ENCODE data around the gene CPB2.

CPB2 gene

GRCh38 chr13:46097015-46097414 is 7.8 kb downstream of the CPB2 start:
- no peak for TF ChIP-seq CTCF (IDR thresholded peaks at IDR 0.05; ENCODE audit: low read depth, low read length, missing control alignments)
- no peak for DNase-seq (ENCODE audit: low read depth)
- in situ Hi-C loops (cut with HindIII; ENCODE audit: low sequenced_read_pairs), result no loop called here
- no peak overlapping the region for H3K4me3 ChIP-seq (ENCODE audit: low read depth, low read length)

DNA sequence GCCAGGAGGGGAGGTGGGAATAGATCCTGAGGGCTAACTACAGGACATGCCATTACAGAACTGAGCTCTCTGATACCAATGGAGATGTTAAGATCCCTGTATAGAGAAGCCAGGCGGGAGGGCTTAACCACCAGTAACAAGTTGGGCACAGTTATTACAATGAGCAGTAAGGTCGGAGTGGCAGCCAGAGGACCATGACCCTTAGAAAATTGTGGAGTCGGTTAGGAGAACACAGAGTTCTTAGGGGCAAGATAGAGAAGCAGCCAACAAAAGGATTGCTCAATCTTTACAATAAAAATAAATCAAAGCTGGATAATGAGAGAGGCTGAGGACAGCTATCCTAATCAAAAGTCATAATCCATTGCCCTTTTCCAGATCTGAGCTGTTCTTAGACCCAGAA is 10.4 kb downstream of the CPB2 start:
- in situ Hi-C loops (cut with HindIII; ENCODE audit: low sequenced_read_pairs), result no loop called here

DNA sequence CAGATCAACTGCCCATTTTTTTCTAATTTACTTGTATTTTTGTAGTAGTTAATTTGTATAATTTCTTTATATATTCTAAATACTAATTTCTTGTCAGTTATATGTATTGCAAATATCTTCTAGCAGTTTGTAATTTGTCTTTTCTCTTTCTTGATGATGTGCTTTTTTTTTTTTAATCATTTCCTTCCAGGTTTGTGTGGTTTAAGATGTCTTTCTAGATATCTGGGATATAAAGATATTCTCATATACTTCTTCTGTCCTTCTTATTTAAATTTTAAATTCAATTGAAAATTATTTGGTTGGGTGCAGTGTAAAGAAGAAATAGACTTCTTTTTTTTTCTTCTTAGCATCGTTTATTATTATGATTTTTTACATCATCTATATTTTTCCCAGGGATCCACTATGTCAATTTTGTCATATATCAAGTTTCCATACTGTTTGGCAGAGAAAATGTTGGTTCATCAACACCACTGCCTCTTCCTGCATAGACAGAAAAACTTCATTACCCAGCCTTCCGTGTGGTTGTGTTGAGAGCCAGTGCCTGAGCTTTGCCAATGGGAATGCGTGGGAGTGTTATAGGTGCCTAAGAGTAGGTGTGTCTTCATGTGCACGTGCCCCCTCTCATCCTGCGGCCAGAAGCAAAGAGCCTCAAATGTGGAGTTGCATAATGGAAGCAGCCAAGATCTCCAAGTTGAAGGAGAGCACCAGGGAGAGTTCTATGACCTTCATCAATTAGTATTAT is 15.8 kb downstream of the CPB2 start:
- no peak for DNase-seq (ENCODE audit: low read depth)
- H3K4me3 ChIP-seq (ENCODE audit: low read depth, low read length), result no peak overlapping the region
- TF ChIP-seq CTCF (IDR thresholded peaks at IDR 0.05; ENCODE audit: low read depth, low read length, missing control alignments), result no peak
- in situ Hi-C loops (cut with HindIII; ENCODE audit: low sequenced_read_pairs), result no loop called here

More for the DNA sequence above, 10.4 kb downstream of the CPB2 start:
- no peak for DNase-seq (ENCODE audit: low read depth)
- TF ChIP-seq CTCF (IDR thresholded peaks at IDR 0.05; ENCODE audit: low read depth, low read length, missing control alignments), result no peak
- no peak overlapping the region for H3K4me3 ChIP-seq (ENCODE audit: low read depth, low read length)

GRCh38 chr13:46087481-46087880 is 17.4 kb downstream of the CPB2 start:
- in situ Hi-C loops (cut with HindIII; ENCODE audit: low sequenced_read_pairs), result no loop called here
- DNase-seq (ENCODE audit: low read depth), result no peak
- no peak for TF ChIP-seq CTCF (IDR thresholded peaks at IDR 0.05; ENCODE audit: low read depth, low read length, missing control alignments)

GRCh38 chr13:46086985-46087384 is 17.8 kb downstream of the CPB2 start:
- H3K4me3 ChIP-seq (ENCODE audit: low read depth, low read length), result no peak overlapping the region
- no peak for TF ChIP-seq CTCF (IDR thresholded peaks at IDR 0.05; ENCODE audit: low read depth, low read length, missing control alignments)
- in situ Hi-C loops (cut with HindIII; ENCODE audit: low sequenced_read_pairs), result no loop called here
- no peak for DNase-seq (ENCODE audit: low read depth)

More at GRCh38 chr13:46087481-46087880, 17.4 kb downstream of the CPB2 start:
- H3K4me3 ChIP-seq (ENCODE audit: low read depth, low read length), result no peak overlapping the region

GRCh38 chr13:46086421-46086922 is 18.4 kb downstream of the CPB2 start:
- no peak overlapping the region for H3K4me3 ChIP-seq (ENCODE audit: low read depth, low read length)
- DNase-seq (ENCODE audit: low read depth), result no peak
- no peak for TF ChIP-seq CTCF (IDR thresholded peaks at IDR 0.05; ENCODE audit: low read depth, low read length, missing control alignments)
- in situ Hi-C loops (cut with HindIII; ENCODE audit: low sequenced_read_pairs), result no loop called here

Data from astrocyte of the cerebellum (primary cell).